Measurements from ENCODE around the gene ARFIP1. TPM values are rescaled to one million over a fixed set of nuclear protein-coding genes. Genes with fewer than 3 reads are reported as not detected.
"Not testable (repeated sequence)": the region's sequence is repeated elsewhere in the genome, so short reads cannot be mapped to it uniquely, and the experiment has no call there.

The ARFIP1 gene
- total RNA-seq, 2 donors from 2014 or later, result 13.8 to 18.8 TPM

DNA sequence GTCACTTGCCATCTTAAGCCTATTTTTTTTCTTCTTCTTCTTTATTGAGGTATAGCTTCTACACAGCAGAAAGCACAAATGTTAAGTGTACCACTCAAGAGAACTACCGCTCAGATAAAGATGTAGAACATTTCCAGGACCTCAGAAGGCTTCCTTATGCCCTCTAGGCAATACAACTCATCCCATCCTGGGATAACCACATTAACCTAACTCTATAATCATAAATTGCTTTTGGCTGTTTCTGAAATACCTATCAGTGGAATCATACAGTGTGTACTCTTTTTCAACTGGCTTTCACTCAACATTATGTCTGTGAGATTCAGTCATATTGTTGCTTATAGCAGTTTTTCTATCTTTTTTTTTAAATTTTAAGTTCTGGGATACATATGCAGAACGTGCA is 51.7 kb downstream of the ARFIP1 start:
- DNase-seq, result no peak

DNA sequence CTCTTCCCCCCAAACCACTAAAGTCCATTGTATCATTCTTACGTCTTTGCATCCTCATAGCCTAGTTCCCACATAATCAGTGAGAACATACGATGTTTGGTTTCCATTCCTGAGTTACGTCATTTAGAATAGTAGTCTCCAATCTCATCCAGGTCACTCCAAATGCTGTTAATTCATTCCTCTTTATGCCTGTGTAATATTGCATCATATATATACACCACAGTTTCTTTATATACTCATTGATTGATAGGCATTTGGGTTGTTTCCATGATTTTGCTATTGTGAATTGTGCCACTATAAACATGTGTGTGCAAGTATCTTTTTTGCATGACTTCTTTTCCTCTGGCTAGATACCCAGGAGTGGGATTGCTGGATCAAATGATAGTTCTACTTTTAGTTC is 57.2 kb downstream of the ARFIP1 start:
- Mint-ChIP-seq H3K9me3 (peaks cover 0 to 9% of the 10 kb centered on the region in 2 donors), H3K27me3 (ENCODE audit: low read depth) (no peaks in the 10 kb centered on the region), H3K36me3 (ENCODE audit: insufficient read depth in 2 of 2) (peaks cover 14 to 23% of the 10 kb centered on the region in 2 donors), H3K4me3 (no peak overlapping the region), H3K27ac (no peak overlapping the region), H3K4me1 (ENCODE audit: low read depth) (peaks cover 14% of the 10 kb centered on the region)
- ATAC-seq (replicated peaks in 1 of 2) (no peak), DNase-seq (no peak)

More for the DNA sequence above, 51.7 kb downstream of the ARFIP1 start:
- Mint-ChIP-seq H3K4me1 (ENCODE audit: low read depth) (no peaks in the 10 kb centered on the region), H3K4me3 (no peak overlapping the region), H3K36me3 (ENCODE audit: insufficient read depth in 2 of 2) (peaks cover 8 to 20% of the 10 kb centered on the region in 2 donors), H3K27ac (no peak overlapping the region), H3K27me3 (ENCODE audit: low read depth) (no peaks in the 10 kb centered on the region), H3K9me3 (peaks cover 2% of the 10 kb centered on the region in 2 donors)
- ATAC-seq (replicated peaks in 1 of 2), result no peak

DNA sequence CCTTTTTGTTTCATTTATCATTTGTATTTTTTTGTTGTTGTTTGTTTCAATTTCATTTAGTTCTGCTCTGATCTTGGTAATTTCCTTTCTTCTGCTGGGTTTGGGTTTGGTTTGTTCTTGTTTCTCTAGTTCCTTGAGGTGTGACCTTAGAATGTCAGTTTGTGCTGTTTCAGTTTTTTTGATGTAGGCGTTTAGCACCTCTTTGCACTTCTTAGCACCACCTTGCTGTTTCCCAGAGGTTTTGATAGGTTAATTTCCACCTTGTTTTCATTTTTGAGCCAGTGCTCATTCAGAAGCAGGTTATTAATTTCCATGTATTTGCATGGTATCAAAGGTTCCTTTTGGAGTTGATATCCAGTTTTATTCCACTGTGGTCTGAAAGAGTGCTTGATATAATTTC is 60.0 kb downstream of the ARFIP1 start:
- not testable (repeated sequence) for H3K9me3 Mint-ChIP-seq; ATAC-seq (replicated peaks in 1 of 2); DNase-seq; H3K27me3 Mint-ChIP-seq (ENCODE audit: low read depth)
- H3K4me1 Mint-ChIP-seq (ENCODE audit: low read depth), result peaks cover 14% of the 10 kb centered on the region
- H3K4me3 Mint-ChIP-seq, result peak overlapping the region in 1 of 2 donors; percentile 39
- peak overlapping the region; percentile 55 for H3K27ac Mint-ChIP-seq
- peaks cover 13 to 17% of the 10 kb centered on the region in 2 donors for H3K36me3 Mint-ChIP-seq (ENCODE audit: insufficient read depth in 2 of 2)

DNA sequence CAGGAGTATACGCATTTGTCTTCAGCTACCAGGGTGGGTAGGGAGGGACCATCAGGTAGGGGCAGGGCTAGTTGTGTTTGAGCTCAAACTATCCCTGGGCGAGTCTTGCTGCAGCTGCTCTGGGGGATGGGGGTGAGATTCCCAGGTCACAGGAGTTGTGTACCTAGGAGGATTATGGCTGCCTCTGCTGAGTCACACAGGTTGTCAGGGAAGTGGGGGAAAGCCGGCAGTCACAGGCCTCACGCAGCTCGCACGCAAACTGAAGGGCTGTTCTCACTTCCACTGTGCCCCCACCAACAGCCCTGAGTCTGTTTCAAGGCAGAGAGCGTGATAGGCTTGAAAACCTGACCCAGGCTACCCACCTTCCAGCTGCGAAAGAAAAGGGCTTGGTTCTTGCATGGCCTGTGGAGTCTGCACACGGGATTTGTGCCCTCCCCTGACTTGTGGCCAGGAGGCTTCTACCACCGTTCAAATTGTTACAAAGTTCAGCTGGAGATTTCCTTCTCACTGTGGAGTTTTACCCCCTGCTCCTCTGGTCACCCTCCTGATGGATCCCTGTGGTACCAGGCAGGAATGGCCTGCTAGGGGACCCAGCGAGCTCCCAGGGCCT is 63.8 kb downstream of the ARFIP1 start:
- Mint-ChIP-seq H3K27ac (no peak overlapping the region), H3K36me3 (ENCODE audit: insufficient read depth in 2 of 2) (peaks cover 9 to 14% of the 10 kb centered on the region in 2 donors), H3K4me3 (no peak overlapping the region), H3K27me3 (ENCODE audit: low read depth) (no peaks in the 10 kb centered on the region), H3K4me1 (ENCODE audit: low read depth) (peaks cover 18% of the 10 kb centered on the region), H3K9me3 (peaks cover 0 to 9% of the 10 kb centered on the region in 2 donors)
- DNase-seq (no peak), ATAC-seq (replicated peaks in 1 of 2) (no peak)

DNA sequence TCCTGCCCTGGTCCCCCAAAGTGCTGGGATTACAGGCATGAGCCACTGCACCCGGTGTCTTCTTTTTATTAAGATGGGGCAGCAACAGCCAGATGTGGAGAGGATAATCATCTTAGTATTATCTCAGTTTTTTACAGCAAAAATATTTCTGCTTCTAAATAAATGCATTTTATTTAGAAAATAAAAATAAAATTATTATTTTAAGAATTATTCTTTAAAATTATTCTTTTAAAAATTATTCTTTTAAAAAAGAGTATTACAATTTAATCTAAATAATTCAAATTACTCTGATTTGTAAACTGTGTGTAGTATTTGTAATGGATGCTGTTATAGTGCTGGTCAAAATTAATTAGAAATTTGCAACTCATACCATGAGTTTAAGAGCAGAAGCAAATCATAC is 67.6 kb downstream of the ARFIP1 start:
- Mint-ChIP-seq H3K27ac (no peak overlapping the region), H3K4me1 (ENCODE audit: low read depth) (peaks cover 21% of the 10 kb centered on the region), H3K9me3 (peaks cover 0 to 2% of the 10 kb centered on the region in 2 donors), H3K4me3 (no peak overlapping the region), H3K36me3 (ENCODE audit: insufficient read depth in 2 of 2) (peaks cover 3 to 6% of the 10 kb centered on the region in 2 donors), H3K27me3 (ENCODE audit: low read depth) (no peaks in the 10 kb centered on the region)
- no peak for ATAC-seq (replicated peaks in 1 of 2)
- DNase-seq, result no peak

DNA sequence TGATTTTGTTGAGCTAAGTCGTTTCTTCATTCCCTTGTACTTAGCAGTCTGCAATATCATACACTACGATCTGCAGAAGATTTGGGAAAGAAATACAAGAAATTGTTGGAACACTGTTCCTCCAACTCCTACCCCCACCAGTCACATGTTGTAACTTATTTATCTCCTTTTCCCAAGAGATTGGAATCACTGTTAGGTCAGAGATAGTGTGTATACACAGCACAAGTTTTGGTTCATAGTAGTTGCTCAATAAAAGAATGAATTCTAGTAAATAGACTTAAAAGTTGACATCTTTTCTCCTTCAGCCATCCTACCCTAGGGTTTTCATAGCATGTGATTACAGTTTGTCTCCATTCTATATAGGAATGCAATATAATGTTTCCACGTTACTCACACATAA is 68.8 kb downstream of the ARFIP1 start:
- Mint-ChIP-seq H3K4me1 (ENCODE audit: low read depth) (peaks cover 21% of the 10 kb centered on the region), H3K4me3 (no peak overlapping the region), H3K36me3 (ENCODE audit: insufficient read depth in 2 of 2) (peaks cover 4 to 6% of the 10 kb centered on the region in 2 donors), H3K9me3 (peaks cover 6% of the 10 kb centered on the region in 2 donors), H3K27me3 (ENCODE audit: low read depth) (no peaks in the 10 kb centered on the region), H3K27ac (no peak overlapping the region)
- ATAC-seq (replicated peaks in 1 of 2) (no peak), DNase-seq (no peak)

DNA sequence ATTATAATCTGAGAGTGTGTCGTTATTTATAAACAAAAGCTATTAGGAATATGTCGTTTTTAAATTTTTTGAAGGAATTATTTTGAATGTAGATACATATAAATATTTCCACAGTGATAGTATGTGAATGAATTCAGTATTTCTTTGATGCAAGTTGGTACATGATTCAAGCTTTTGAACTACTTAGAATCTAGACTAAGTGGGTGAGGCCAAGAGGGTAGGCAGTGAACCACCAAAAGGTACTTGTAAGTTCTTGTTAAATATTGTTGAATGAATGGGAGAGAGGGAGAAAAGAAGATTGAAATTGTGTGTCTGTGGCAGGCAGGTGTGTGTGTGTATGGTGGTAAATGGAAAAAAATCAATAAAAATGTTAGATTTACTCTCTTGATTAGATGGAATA is 69.6 kb downstream of the ARFIP1 start:
- H3K27ac Mint-ChIP-seq, result no peak overlapping the region
- H3K36me3 Mint-ChIP-seq (ENCODE audit: insufficient read depth in 2 of 2), result peaks cover 6 to 12% of the 10 kb centered on the region in 2 donors
- no peak for ATAC-seq (replicated peaks in 1 of 2)
- peaks cover 21% of the 10 kb centered on the region for H3K4me1 Mint-ChIP-seq (ENCODE audit: low read depth)
- H3K9me3 Mint-ChIP-seq, result peaks cover 6 to 9% of the 10 kb centered on the region in 2 donors
- H3K4me3 Mint-ChIP-seq, result peak overlapping the region in 1 of 2 donors; percentile 17
- DNase-seq, result no peak
- H3K27me3 Mint-ChIP-seq (ENCODE audit: low read depth), result no peaks in the 10 kb centered on the region

DNA sequence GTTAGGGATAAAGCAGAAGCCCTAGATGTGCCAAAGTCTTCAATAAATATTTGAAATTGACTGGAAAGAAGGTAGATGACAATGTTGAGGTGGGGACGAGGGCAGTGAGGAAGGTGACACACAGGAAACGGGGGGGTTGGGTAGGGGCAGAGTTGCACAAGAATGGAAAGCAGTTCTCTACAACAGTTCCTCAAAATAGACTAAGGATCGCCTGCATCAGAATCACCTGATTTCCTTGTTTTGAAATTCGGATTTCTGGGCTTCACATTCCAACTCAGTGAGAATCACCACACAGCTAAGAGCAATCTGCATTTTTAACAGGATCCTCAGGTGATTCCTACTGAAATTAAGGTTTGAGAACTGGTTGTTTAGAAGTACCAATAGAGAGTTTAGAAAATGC is 70.6 kb downstream of the ARFIP1 start:
- Mint-ChIP-seq H3K27ac (peak overlapping the region; percentile 90), H3K36me3 (ENCODE audit: insufficient read depth in 2 of 2) (peaks cover 9 to 14% of the 10 kb centered on the region in 2 donors), H3K9me3 (peaks cover 6 to 10% of the 10 kb centered on the region in 2 donors), H3K4me1 (ENCODE audit: low read depth) (peaks cover 21% of the 10 kb centered on the region), H3K27me3 (ENCODE audit: low read depth) (no peaks in the 10 kb centered on the region), H3K4me3 (peak overlapping the region in 1 of 2 donors; percentile 70)
- DNase-seq (peak in 1 of 2 donors; percentile 17), ATAC-seq (replicated peaks in 1 of 2) (peak; percentile 52 to 73)

DNA sequence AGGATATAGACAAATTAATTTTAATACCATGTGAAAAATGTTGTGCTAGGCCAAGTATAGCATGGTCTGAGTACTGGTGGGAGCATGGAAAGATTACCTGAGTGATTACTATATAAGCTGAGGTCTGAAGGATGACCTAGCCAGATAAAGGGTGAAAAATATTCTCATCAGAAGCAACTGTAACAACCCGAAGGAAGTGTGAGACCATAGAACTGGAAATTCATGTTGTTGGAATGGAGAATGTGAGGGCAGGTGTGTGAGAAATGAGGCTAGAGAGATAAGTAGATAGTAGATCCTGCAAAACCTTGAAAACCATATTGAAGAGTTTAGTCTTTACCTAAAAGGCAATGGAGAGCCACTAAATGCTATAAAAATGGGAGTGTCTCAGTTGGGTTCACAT is 71.5 kb downstream of the ARFIP1 start:
- Mint-ChIP-seq H3K27me3 (ENCODE audit: low read depth) (no peaks in the 10 kb centered on the region), H3K4me1 (ENCODE audit: low read depth) (peaks cover 21% of the 10 kb centered on the region), H3K9me3 (peaks cover 6 to 10% of the 10 kb centered on the region in 2 donors), H3K36me3 (ENCODE audit: insufficient read depth in 2 of 2) (peaks cover 9 to 14% of the 10 kb centered on the region in 2 donors), H3K27ac (no peak overlapping the region), H3K4me3 (no peak overlapping the region)
- no peak for ATAC-seq (replicated peaks in 1 of 2)
- DNase-seq, result no peak

DNA sequence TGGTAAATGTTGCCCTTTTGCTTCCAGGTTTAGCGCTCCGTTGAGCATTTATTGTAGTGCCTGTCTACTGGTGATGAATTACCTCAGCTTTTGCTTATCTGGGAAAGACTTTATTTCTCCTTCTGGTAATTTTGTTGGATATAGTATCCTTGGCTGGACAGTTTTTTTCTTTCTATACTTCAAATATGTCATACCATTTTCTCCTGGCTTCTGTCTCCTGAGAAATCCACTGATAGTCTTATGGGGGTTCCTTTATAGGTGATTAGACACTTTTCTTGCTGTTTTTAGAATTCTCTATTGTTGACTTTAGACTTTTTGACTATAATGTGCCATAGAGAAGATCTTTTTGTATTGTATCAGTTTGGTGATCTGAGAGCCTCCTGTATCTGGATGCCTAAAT is 73.5 kb downstream of the ARFIP1 start:
- H3K4me3 Mint-ChIP-seq, result no peak overlapping the region
- ATAC-seq (replicated peaks in 1 of 2) (no peak), DNase-seq (no peak)
- H3K27me3 Mint-ChIP-seq (ENCODE audit: low read depth), result no peaks in the 10 kb centered on the region
- no peak overlapping the region for H3K27ac Mint-ChIP-seq
- H3K9me3 Mint-ChIP-seq, result peaks cover 6 to 10% of the 10 kb centered on the region in 2 donors
- peaks cover 9 to 14% of the 10 kb centered on the region in 2 donors for H3K36me3 Mint-ChIP-seq (ENCODE audit: insufficient read depth in 2 of 2)
- H3K4me1 Mint-ChIP-seq (ENCODE audit: low read depth), result peaks cover 17% of the 10 kb centered on the region

DNA sequence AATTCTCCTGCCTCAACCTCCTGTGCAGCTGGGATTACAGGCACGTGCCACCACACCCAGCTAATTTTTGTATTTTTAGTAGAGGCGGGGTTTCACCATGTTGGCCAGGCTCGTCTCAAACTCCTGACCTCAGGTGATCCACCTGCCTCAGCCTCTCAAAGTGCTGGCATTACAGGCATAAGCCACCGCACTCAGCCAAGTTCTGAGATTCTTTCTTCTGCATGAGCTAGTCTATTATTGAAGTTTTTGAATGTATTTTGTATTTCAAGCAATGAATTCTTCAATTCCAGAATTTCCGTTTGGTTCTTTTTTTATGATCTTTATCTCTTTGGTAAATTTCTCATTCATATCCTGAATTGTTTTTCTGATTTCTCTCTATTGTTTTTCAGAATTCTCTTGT is 74.3 kb downstream of the ARFIP1 start:
- not testable (repeated sequence) for ATAC-seq (replicated peaks in 1 of 2); DNase-seq; H3K9me3 Mint-ChIP-seq

DNA sequence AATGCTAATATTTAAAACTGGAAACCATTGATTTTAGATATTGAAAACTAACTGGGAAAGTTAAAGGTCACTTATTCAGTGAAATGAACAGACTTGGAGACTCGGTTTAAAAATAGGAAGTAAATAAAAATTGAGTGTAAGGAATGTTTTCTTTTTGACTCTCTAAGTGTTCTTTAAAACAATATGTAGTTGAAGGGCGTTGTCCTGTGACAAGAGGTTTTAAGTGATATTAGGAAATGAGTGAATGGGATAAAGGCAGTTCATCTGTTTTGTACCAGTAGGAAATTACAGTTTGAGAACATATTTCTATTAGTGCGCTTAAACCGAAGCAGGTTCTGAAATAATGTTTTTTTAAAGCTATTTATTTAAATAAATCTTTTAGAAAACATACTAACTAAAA is 77.2 kb downstream of the ARFIP1 start:
- H3K27ac Mint-ChIP-seq, result no peak overlapping the region
- DNase-seq (no peak), ATAC-seq (replicated peaks in 1 of 2) (no peak)
- H3K4me3 Mint-ChIP-seq, result no peak overlapping the region
- H3K4me1 Mint-ChIP-seq (ENCODE audit: low read depth), result no peaks in the 10 kb centered on the region
- peaks cover 6 to 10% of the 10 kb centered on the region in 2 donors for H3K9me3 Mint-ChIP-seq
- no peaks in the 10 kb centered on the region for H3K27me3 Mint-ChIP-seq (ENCODE audit: low read depth)
- peaks cover 7 to 14% of the 10 kb centered on the region in 2 donors for H3K36me3 Mint-ChIP-seq (ENCODE audit: insufficient read depth in 2 of 2)

More for the DNA sequence above, 74.3 kb downstream of the ARFIP1 start:
- H3K27me3 Mint-ChIP-seq (ENCODE audit: low read depth); H3K4me3 Mint-ChIP-seq; H3K27ac Mint-ChIP-seq: not testable (repeated sequence)
- peaks cover 9 to 14% of the 10 kb centered on the region in 2 donors for H3K36me3 Mint-ChIP-seq (ENCODE audit: insufficient read depth in 2 of 2)
- H3K4me1 Mint-ChIP-seq (ENCODE audit: low read depth), result peaks cover 17% of the 10 kb centered on the region

DNA sequence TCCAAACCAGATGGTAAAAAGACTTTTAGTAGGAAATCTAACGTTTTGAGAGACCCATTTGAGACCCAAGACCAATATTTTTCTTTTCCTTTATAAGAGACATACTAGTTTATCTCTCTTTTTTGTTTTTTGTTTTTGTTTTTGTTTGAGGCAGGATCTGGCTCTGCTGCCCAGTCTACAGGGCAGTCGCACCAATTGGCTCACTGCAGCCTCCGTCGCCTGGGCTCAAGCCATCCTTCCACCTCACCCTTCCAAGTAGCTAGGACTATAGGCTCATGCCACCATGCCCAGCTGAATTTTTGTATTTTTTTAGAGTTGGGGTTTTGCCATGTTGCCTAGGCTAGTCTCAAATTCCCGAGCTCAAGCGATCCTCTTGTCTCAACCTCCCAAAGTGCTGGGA is 79.2 kb downstream of the ARFIP1 start:
- ATAC-seq (replicated peaks in 1 of 2) (no peak), DNase-seq (no peak)
- H3K4me3 Mint-ChIP-seq, result no peak overlapping the region
- H3K27me3 Mint-ChIP-seq (ENCODE audit: low read depth), result no peaks in the 10 kb centered on the region
- H3K27ac Mint-ChIP-seq, result no peak overlapping the region
- no peaks in the 10 kb centered on the region for H3K4me1 Mint-ChIP-seq (ENCODE audit: low read depth)
- H3K36me3 Mint-ChIP-seq (ENCODE audit: insufficient read depth in 2 of 2), result peaks cover 5 to 8% of the 10 kb centered on the region in 2 donors
- peaks cover 0 to 4% of the 10 kb centered on the region in 2 donors for H3K9me3 Mint-ChIP-seq

DNA sequence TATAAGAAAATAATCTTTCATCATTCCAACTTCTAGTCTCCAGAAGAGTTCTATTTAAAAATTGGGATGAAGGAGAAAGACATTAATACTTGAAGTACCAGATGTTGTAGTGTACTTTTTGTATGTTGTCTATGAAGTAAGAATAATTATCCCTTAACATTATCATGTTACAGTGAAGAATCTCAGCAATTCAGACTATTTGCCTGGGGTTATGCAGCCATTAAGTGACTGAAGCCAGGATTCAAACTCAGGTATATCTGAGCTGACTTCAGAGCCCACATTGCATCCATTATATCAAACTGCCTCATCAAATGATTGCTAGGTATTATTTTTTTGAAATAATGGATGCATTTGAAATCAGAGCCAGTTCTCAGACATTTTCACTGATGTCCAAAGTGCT is 80.3 kb downstream of the ARFIP1 start:
- Mint-ChIP-seq H3K36me3 (ENCODE audit: insufficient read depth in 2 of 2) (peaks cover 0 to 2% of the 10 kb centered on the region in 2 donors), H3K9me3 (no peaks in the 10 kb centered on the region), H3K4me1 (ENCODE audit: low read depth) (no peaks in the 10 kb centered on the region), H3K27me3 (ENCODE audit: low read depth) (no peaks in the 10 kb centered on the region), H3K4me3 (no peak overlapping the region), H3K27ac (no peak overlapping the region)
- DNase-seq (no peak), ATAC-seq (replicated peaks in 1 of 2) (no peak)

Measured in activated T-cell treated with anti-CD3 and anti-CD28 coated beads, Interleukin-2, amount 50 U/mL, for 72 hours (primary cell).